Sigmoid colon (tissue), 7 donors: ENCODE results near the gene HMOX2. TPM values are rescaled to one million over a fixed set of nuclear protein-coding genes. Genes with fewer than 3 reads are reported as not detected.

Experiments used
- DNase-seq: peaks from one replicate; pipeline ENCODE4 v3.0.0-alpha.2; 2019
- H3K27ac ChIP-seq, 4 donors: fragments of 200-600 bp; sonication (generic); one replicate each; pipeline ENCODE4 v1.5.1; 2016 to 2019; ENCODE audit warnings: mild to moderate bottlenecking in 1 of 4
- H3K27me3 ChIP-seq, 3 donors: fragments of 200-600 bp; sonication (generic); one replicate each; pipeline ENCODE4 v1.5.1; 2019; ENCODE audit warnings: mild to moderate bottlenecking in 1 of 3
- H3K36me3 ChIP-seq, 4 donors: fragments of 200-600 bp; sonication (generic); one replicate each; pipeline ENCODE4 v1.5.1; 2016 to 2019
- H3K4me1 ChIP-seq, 4 donors: fragments of 200-600 bp; sonication (generic); one replicate each; pipeline ENCODE4 v1.5.1; 2017 to 2019
- H3K4me3 ChIP-seq, 4 donors: fragments of 200-600 bp; sonication (generic); one replicate each; pipeline ENCODE4 v1.5.1; 2017 to 2019; ENCODE audit warnings: mild to moderate bottlenecking in 2 of 4, moderate library complexity in 1 of 4
- H3K9me3 ChIP-seq, 4 donors: fragments of 200-600 bp in 3 of 4; sonication (generic) in 3 of 4; one replicate each; pipeline versions ENCODE4 v1.5.1 to v1.6.1; 2013 to 2019
- EP300 ChIP-seq, 4 donors: sonication (generic); formaldehyde crosslinking; IDR thresholded peaks; one replicate each; pipeline ENCODE4 v1.6.1; 2017; ENCODE audit warnings: antibody characterized with exemption in 4 of 4
- POLR2A ChIP-seq, 2 donors: fragments of 450-650 bp; IDR thresholded peaks; one replicate each; pipeline ENCODE4 v1.6.1; 2016; ENCODE audit warnings: antibody characterized with exemption in 2 of 2, mild to moderate bottlenecking in 2 of 2, moderate library complexity in 2 of 2
- POLR2AphosphoS5 ChIP-seq, 4 donors: sonication (generic); formaldehyde crosslinking; IDR thresholded peaks; one replicate each; pipeline ENCODE4 v1.6.1; 2017; ENCODE audit warnings: antibody characterized with exemption in 4 of 4
- WGBS, 2 donors: extraction: QIAGEN DNeasy Blood & Tissue Kit; methylation state at CpG; one replicate each; pipeline ENCODE4 v1.1.7; 2013; 5-methylcytosine and 5-hydroxymethylcytosine counted together
- intact Hi-C: fragments of 100-400 bp; cut with DNase I; formaldehyde crosslinking; loops from one replicate; pipeline ENCODE4 v1.15.1; 2023
- polyA plus RNA-seq, 3 donors: library from polyadenylated mRNA; stranded (reverse); fragments of 200-250 nt; gene quantifications; one replicate each; pipeline ENCODE4 v1.2.3, GENCODE V29; 2013
- total RNA-seq, 4 donors: library from RNA; depleted of rRNA; stranded (reverse); fragments of >200 nt; gene quantifications; one replicate each; pipeline ENCODE4 v1.1.0, GENCODE V29; 2016
- TF ChIP-seq, protein P1 (sequence below), 4 experiments: fragments of 450-650 bp in 3 of 4; fragments of 200-600 bp in 1 of 4; IDR thresholded peaks; one replicate each; pipeline ENCODE4 v1.5.1; 2016 to 2019; ENCODE audit warnings: antibody characterized with exemption in 4 of 4, mild to moderate bottlenecking in 3 of 4, moderate library complexity in 2 of 4
- donor health status: healthy with polysubstance abuse.
- donor health status: Bipolar disorder and iron deficiency.
- donor health status: healthy.

Gene HMOX2
- total and polyA plus RNA-seq, 7 donors = 29.9 to 77.2 (median 37.1) TPM

DNA sequence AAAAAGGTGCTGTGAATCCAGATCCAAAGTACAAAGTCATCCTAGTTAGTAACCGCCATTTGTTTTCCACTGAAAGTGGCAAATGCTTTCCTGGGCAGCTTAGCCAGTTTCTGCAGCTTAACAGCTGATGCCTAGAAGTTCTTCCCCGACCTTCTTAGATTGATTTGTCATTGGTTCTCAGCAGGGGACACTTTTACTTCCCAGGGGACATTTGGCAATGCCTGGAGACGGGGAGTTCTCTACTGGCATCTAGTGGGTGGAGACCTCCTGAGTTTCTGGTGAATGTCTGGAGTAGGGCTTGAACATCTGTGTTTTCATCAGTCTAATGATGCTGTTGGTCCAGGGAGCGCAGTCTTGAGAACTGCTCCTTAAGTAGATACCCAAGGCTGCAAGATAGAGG is 43.0 kb upstream of the HMOX2 start:
- DNase-seq = no peak
- no peak overlapping the region for H3K4me3 ChIP-seq
- no peak for TF ChIP-seq POLR2AphosphoS5 (IDR thresholded peaks at IDR 0.05)
- TF ChIP-seq POLR2A (IDR thresholded peaks at IDR 0.05) = no peak
- no peak for TF ChIP-seq EP300 (IDR thresholded peaks at IDR 0.05)
- TF ChIP-seq, protein P1, sequence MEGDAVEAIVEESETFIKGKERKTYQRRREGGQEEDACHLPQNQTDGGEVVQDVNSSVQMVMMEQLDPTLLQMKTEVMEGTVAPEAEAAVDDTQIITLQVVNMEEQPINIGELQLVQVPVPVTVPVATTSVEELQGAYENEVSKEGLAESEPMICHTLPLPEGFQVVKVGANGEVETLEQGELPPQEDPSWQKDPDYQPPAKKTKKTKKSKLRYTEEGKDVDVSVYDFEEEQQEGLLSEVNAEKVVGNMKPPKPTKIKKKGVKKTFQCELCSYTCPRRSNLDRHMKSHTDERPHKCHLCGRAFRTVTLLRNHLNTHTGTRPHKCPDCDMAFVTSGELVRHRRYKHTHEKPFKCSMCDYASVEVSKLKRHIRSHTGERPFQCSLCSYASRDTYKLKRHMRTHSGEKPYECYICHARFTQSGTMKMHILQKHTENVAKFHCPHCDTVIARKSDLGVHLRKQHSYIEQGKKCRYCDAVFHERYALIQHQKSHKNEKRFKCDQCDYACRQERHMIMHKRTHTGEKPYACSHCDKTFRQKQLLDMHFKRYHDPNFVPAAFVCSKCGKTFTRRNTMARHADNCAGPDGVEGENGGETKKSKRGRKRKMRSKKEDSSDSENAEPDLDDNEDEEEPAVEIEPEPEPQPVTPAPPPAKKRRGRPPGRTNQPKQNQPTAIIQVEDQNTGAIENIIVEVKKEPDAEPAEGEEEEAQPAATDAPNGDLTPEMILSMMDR (IDR thresholded peaks at IDR 0.05) = no peak
- peaks cover 6 to 58% (median 20%) of the 10 kb centered on the region in 4 donors for H3K36me3 ChIP-seq
- H3K27me3 ChIP-seq = no peaks in the 10 kb centered on the region
- H3K27ac ChIP-seq = no peak overlapping the region
- WGBS, 2 donors = 95 to 96% methylated on average over 4 of the region's 4 CpGs
- H3K4me1 ChIP-seq = no peaks in the 10 kb centered on the region
- no peaks in the 10 kb centered on the region for H3K9me3 ChIP-seq
- intact Hi-C loops = no loop called here

DNA sequence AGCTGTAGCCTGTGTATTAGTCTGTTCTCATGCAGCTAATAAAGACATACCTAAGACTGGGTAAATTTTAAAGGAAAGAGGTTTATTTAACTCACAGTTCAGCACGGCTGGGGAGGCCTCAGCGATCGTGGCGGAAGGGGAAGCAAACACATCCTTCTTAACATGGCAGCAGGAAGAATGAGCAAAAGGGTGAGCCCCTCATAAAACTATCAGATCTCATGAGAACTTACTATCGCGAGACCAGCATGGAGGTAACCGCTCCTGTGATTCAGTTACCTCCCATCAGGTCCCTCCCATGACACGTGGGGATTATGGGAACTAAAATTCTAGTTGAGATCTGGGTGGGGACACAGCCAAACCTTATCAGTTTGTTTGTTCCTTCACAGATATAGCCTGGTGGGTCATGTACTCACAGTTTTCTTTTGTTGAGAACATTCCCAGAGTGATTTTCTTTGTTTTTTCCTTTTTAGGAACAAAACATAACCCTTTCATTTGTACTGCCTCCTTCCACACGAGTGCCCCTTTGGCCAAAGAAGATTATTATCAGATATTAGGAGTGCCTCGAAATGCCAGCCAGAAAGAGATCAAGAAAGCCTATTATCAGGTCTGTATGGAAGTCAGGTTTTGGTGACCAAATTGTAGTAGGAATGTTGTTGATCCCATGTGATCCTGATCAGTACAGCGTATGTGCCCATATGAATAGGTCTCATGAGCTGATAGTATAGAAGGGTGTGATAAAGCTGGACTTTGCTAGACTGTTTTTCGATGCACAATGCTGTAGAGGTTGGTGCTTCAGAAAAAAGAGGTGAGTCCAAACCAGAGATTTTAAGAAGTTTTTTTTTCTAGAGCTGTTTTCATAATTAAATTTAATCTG is 42.0 kb upstream of the HMOX2 start:
- WGBS, 2 donors = 84% methylated on average over 12 of the region's 12 CpGs
- Histone ChIP-seq H3K4me1 (no peaks in the 10 kb centered on the region), H3K9me3 (no peaks in the 10 kb centered on the region), H3K27ac (no peak overlapping the region), H3K27me3 (no peaks in the 10 kb centered on the region), H3K4me3 (no peak overlapping the region), H3K36me3 (peaks cover 6 to 67% (median 27%) of the 10 kb centered on the region in 4 donors)
- DNase-seq = no peak
- intact Hi-C loops = no loop called here
- no peak for TF ChIP-seq POLR2AphosphoS5 (IDR thresholded peaks at IDR 0.05)
- TF ChIP-seq, protein P1 (IDR thresholded peaks at IDR 0.05) = no peak
- no peak for TF ChIP-seq EP300 (IDR thresholded peaks at IDR 0.05)
- no peak for TF ChIP-seq POLR2A (IDR thresholded peaks at IDR 0.05)

DNA sequence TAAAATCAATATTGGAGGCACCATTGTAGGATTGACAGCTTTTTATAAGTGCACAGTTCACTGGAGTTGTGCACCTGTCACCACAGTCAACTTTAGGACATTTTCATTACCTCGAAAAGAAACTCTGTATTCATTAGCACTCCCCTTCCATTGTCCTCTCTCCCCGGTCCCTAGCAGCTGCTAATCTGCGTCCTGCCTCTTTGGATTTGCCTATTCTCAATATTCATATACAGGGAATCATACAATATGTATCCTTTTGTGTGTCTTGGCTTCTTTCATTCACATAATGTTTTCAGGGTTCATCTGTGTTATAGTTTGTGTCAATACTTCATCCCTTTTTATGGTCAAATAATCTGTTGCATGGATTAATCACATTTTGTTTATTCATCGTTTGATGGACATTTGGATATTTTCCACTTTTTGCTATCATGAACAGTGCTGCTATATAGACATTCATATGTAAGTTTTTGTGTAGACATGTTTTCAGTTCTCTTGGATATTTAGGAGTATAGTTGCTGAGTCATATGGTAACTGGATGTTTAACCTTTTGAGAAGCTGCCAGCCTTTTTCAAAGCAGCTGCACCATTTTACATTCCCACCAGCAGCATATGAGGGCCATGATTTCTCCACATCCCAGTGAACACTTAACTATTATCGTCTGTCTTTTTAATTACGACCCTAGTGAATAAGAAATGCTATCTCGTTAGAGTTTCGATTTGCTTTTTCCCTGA is 40.7 kb upstream of the HMOX2 start:
- Histone ChIP-seq H3K9me3 (no peaks in the 10 kb centered on the region), H3K27me3 (no peaks in the 10 kb centered on the region), H3K27ac (no peak overlapping the region), H3K36me3 (peaks cover 6 to 80% (median 40%) of the 10 kb centered on the region in 4 donors), H3K4me1 (no peaks in the 10 kb centered on the region), H3K4me3 (no peak overlapping the region)
- DNase-seq = no peak
- 74 to 80% methylated on average over 8 of the region's 8 CpGs for WGBS, 2 donors
- intact Hi-C loops = no loop called here
- TF ChIP-seq POLR2A (IDR thresholded peaks at IDR 0.05) = no peak
- TF ChIP-seq POLR2AphosphoS5 (IDR thresholded peaks at IDR 0.05) = no peak
- no peak for TF ChIP-seq EP300 (IDR thresholded peaks at IDR 0.05)
- TF ChIP-seq, protein P1 (IDR thresholded peaks at IDR 0.05) = no peak

DNA sequence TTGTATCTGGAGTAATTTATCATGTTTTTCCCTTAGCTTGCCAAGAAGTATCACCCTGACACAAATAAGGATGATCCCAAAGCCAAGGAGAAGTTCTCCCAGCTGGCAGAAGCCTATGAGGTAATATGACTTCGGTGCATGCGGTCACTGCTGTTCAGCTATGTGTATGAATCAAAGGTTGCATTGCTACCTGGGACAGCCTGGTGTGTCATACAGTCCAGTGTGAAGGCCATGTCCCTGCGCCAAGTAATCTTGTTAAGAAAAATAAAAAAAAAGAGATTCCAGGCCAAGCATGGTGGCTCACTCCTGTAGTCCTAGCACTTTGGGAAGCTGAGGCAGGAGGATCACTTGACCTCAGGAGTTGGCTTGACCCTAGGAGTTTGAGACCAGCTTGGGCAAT is 38.8 kb upstream of the HMOX2 start:
- no peak overlapping the region for H3K4me3 ChIP-seq
- no peaks in the 10 kb centered on the region for H3K4me1 ChIP-seq
- 98 to 99% methylated on average over 3 of the region's 3 CpGs for WGBS, 2 donors
- no peaks in the 10 kb centered on the region for H3K27me3 ChIP-seq
- H3K9me3 ChIP-seq = no peaks in the 10 kb centered on the region
- DNase-seq = no peak
- intact Hi-C loops = no loop called here
- TF ChIP-seq, protein P1 (IDR thresholded peaks at IDR 0.05) = no peak
- no peak for TF ChIP-seq EP300 (IDR thresholded peaks at IDR 0.05)
- no peak for TF ChIP-seq POLR2AphosphoS5 (IDR thresholded peaks at IDR 0.05)
- no peak for TF ChIP-seq POLR2A (IDR thresholded peaks at IDR 0.05)
- no peak overlapping the region for H3K27ac ChIP-seq
- H3K36me3 ChIP-seq = peaks cover 6 to 84% (median 52%) of the 10 kb centered on the region in 4 donors
